ENCODE data around the gene CACNA1H. TPM values are rescaled to one million over a fixed set of nuclear protein-coding genes. Genes with fewer than 3 reads are reported as not detected.

Gene CACNA1H
- total RNA-seq, 1 donor from 2014 or later = 9.5 TPM

DNA sequence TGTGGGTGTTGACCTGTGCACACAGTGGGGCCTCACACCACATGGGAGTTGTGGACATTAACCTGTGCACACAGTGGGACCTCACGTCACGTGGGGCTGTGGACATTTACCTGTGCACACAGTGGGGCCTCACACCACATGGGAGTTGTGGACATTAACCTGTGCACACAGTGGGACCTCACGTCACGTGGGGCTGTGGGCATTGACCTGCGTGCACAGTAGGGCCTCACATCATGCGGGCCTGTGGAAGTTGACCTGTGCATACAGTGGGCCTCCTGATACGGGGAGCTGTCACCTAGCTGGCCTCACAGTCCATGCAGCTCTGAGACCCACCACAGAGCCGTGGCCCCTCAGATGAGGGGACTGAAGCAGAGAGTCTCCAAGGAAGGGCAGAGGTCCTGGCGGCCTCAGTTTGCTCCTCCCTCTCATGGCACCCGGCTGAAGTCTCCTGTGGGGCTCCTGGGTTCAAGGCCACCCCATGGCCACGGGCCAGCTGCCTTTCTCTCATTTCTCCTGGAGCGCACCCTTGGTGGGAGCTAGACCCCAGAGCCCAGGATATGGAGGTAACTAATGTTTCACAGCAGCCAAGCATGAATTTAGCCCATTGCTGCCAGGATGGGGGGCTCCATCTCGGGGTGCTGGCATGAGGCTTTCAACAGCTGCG is 21.0 kb downstream of the CACNA1H start:
- no peak overlapping the region for H2AFZ ChIP-seq (replicated peaks)

DNA sequence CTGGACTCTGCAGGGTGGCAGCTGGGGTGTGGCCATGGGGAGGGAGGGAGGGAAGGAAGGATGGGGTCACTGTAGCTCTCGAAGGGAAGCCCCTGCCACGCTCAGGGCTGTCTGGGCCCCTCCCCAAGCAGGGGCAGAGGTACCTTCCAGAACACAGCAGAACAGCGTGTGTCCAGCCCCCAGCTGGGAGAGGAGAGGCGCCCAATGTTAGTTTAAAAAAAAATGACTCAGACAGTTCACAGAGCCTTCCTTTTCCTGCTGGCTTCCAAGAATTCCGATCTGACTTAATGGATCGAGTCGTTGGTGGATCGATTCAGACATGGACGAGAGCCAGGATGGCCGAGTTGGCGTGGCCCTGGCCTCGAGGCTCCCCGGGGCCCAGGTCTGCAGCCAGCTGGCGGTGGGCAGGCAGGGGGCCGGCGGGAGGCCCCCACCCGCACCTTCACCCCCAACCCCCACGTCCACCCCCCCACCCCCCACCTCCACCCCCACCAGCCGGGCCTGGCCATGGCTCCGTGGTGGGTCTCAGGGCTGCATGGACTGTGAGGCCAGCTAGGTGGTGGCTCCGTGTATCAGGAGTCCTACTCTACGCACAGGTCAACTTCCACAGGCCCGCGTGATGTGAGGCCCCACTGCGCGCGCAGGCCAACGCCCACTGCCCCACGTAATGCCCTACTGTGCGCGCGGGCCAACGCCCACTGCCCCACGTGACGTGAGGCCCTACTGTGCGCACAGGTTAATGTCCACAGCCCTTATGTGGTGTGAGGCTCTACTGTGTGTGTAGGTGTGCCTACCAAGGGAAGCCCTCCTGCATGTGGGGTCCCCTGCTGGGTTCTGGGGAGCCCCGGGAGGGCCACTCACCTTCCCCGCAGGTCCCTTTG is 21.8 kb downstream of the CACNA1H start:
- Mint-ChIP-seq H3K27ac (no peak overlapping the region), H3K4me1 (peaks cover 11% of the 10 kb centered on the region), H3K36me3 (no peaks in the 10 kb centered on the region), H3K27me3 (ENCODE audit: insufficient read depth, low read depth) (peaks cover 5% of the 10 kb centered on the region), H3K4me3 (no peak overlapping the region), H3K9me3 (no peaks in the 10 kb centered on the region)
- H3K36me3 ChIP-seq = no peaks in the 10 kb centered on the region
- H3K79me2 ChIP-seq (ENCODE audit: low read depth) = peaks cover 15% of the 10 kb centered on the region
- no peaks in the 10 kb centered on the region for H3F3A ChIP-seq (ENCODE audit: low read depth)
- TF ChIP-seq, protein P1, sequence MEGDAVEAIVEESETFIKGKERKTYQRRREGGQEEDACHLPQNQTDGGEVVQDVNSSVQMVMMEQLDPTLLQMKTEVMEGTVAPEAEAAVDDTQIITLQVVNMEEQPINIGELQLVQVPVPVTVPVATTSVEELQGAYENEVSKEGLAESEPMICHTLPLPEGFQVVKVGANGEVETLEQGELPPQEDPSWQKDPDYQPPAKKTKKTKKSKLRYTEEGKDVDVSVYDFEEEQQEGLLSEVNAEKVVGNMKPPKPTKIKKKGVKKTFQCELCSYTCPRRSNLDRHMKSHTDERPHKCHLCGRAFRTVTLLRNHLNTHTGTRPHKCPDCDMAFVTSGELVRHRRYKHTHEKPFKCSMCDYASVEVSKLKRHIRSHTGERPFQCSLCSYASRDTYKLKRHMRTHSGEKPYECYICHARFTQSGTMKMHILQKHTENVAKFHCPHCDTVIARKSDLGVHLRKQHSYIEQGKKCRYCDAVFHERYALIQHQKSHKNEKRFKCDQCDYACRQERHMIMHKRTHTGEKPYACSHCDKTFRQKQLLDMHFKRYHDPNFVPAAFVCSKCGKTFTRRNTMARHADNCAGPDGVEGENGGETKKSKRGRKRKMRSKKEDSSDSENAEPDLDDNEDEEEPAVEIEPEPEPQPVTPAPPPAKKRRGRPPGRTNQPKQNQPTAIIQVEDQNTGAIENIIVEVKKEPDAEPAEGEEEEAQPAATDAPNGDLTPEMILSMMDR (IDR thresholded peaks at IDR 0.05) = no peak
- TF ChIP-seq EZH2 (IDR thresholded peaks at IDR 0.05) (no peak), EZH2phosphoT487 (IDR thresholded peaks at IDR 0.05) (no peak)
- H3K4me3 ChIP-seq = no peak overlapping the region
- no peaks in the 10 kb centered on the region for H3K9me3 ChIP-seq (ENCODE audit: low read depth)
- no peak overlapping the region for H2AFZ ChIP-seq (replicated peaks)
- H3K9ac ChIP-seq = no peak overlapping the region
- peaks cover 7% of the 10 kb centered on the region for H3K4me1 ChIP-seq
- DNase-seq (ENCODE audit: low spot score) = no peak
- H3K27me3 ChIP-seq = no peaks in the 10 kb centered on the region
- H3K4me2 ChIP-seq = no peak overlapping the region
- H3K27ac ChIP-seq = no peak overlapping the region
- peaks cover 75% of the 10 kb centered on the region for H4K20me1 ChIP-seq (ENCODE audit: low read depth)

More for the DNA sequence above, 21.0 kb downstream of the CACNA1H start:
- Histone ChIP-seq H3K4me2 (no peak overlapping the region), H3K4me1 (peaks cover 12% of the 10 kb centered on the region), H3K27ac (no peak overlapping the region), H3K36me3 (no peaks in the 10 kb centered on the region), H4K20me1 (ENCODE audit: low read depth) (peaks cover 78% of the 10 kb centered on the region), H3K9ac (no peak overlapping the region), H3K9me3 (ENCODE audit: low read depth) (no peaks in the 10 kb centered on the region), H3K79me2 (ENCODE audit: low read depth) (peaks cover 15% of the 10 kb centered on the region), H3F3A (ENCODE audit: low read depth) (no peaks in the 10 kb centered on the region), H3K4me3 (no peak overlapping the region), H3K27me3 (no peaks in the 10 kb centered on the region)
- Mint-ChIP-seq H3K9me3 (no peaks in the 10 kb centered on the region), H3K27me3 (ENCODE audit: insufficient read depth, low read depth) (peaks cover 6% of the 10 kb centered on the region), H3K4me3 (no peak overlapping the region), H3K4me1 (peaks cover 12% of the 10 kb centered on the region), H3K36me3 (no peaks in the 10 kb centered on the region), H3K27ac (no peak overlapping the region)
- no peak for DNase-seq (ENCODE audit: low spot score)
- TF ChIP-seq EZH2 (IDR thresholded peaks at IDR 0.05) = no peak
- TF ChIP-seq EZH2phosphoT487 (IDR thresholded peaks at IDR 0.05) = no peak
- TF ChIP-seq, protein P1 (IDR thresholded peaks at IDR 0.05) = no peak

DNA sequence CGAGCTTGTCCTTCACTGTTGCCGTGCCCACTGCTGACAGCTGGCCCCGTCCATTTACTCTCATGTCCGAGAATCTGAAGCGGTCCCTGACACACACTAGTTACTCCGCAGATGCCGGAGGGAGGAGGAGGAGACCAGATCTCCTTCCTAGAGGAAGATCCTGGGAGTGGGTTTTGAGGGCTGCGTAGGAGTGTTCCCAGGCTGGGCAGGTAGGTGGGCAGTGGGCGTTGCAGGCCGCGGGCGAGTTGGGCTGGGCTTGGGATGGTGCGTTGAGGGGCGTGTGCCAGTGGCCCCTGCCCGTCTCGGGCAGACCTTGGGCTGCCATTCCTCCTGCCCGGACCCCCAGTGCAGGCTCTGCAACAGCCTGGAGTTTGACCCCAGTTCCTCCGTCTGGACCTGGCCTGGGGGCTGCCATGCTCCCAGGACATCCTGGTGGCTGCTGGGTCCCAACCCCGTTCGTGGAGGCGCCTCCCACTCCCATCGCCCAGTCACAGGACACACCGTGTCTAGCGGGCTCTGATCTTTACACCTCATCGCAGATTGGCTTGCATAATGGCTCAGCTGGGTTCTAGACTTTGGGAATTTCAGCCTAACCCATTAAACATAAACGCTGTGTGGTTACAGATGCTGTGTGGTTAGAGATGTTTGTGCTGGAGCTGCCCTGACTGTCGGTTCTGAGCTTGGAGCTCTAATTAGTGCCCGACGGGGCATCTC is 22.8 kb downstream of the CACNA1H start:
- H3K9ac ChIP-seq = no peak overlapping the region
- H3K4me3 ChIP-seq = no peak overlapping the region
- no peak overlapping the region for H3K27ac Mint-ChIP-seq
- peaks cover 5% of the 10 kb centered on the region for H3K79me2 ChIP-seq (ENCODE audit: low read depth)
- DNase-seq (ENCODE audit: low spot score) = no peak
- H3K27ac ChIP-seq = no peak overlapping the region
- no peak overlapping the region for H3K4me2 ChIP-seq
- H3K4me3 Mint-ChIP-seq = no peak overlapping the region
- H2AFZ ChIP-seq (replicated peaks) = no peak overlapping the region
- no peaks in the 10 kb centered on the region for H3K4me1 ChIP-seq
- H3K27me3 Mint-ChIP-seq (ENCODE audit: insufficient read depth, low read depth) = peaks cover 6% of the 10 kb centered on the region
- H4K20me1 ChIP-seq (ENCODE audit: low read depth) = peaks cover 71% of the 10 kb centered on the region
- H3K9me3 Mint-ChIP-seq = no peaks in the 10 kb centered on the region
- peaks cover 3% of the 10 kb centered on the region for H3K4me1 Mint-ChIP-seq
- H3K9me3 ChIP-seq (ENCODE audit: low read depth) = no peaks in the 10 kb centered on the region
- H3K27me3 ChIP-seq = no peaks in the 10 kb centered on the region
- no peak for TF ChIP-seq EZH2 (IDR thresholded peaks at IDR 0.05)
- TF ChIP-seq, protein P1 (IDR thresholded peaks at IDR 0.05) = no peak
- TF ChIP-seq EZH2phosphoT487 (IDR thresholded peaks at IDR 0.05) = no peak
- no peaks in the 10 kb centered on the region for H3K36me3 Mint-ChIP-seq
- no peaks in the 10 kb centered on the region for H3F3A ChIP-seq (ENCODE audit: low read depth)
- no peaks in the 10 kb centered on the region for H3K36me3 ChIP-seq
